Right renal pelvis (tissue), 4 donors: ENCODE data around the gene FANK1. TPM values are rescaled to one million over a fixed set of nuclear protein-coding genes. Genes with fewer than 3 reads are reported as not detected.

Experiments used
- DNase-seq, 4 donors: peaks; one replicate each; pipeline ENCODE4 v3.0.0-alpha.2; 2013; ENCODE audit warnings: low read depth in 4 of 4, low spot score in 3 of 4, missing footprints in 1 of 4
- polyA plus RNA-seq, 4 donors: library from polyadenylated mRNA; unstranded; fragments of 120-200 nt; gene quantifications; one replicate each; pipeline ENCODE4 v1.2.1, GENCODE V29; 2013; ENCODE audit not compliant: insufficient read length in 4 of 4

The FANK1 gene
- polyA plus RNA-seq, 4 donors = 7.1 to 10.1 (median 8.1) TPM

- no peak for DNase-seq
These were observed 88.0 kb downstream of the FANK1 start for GRCh38 chr10:125984346-125984745.

DNA sequence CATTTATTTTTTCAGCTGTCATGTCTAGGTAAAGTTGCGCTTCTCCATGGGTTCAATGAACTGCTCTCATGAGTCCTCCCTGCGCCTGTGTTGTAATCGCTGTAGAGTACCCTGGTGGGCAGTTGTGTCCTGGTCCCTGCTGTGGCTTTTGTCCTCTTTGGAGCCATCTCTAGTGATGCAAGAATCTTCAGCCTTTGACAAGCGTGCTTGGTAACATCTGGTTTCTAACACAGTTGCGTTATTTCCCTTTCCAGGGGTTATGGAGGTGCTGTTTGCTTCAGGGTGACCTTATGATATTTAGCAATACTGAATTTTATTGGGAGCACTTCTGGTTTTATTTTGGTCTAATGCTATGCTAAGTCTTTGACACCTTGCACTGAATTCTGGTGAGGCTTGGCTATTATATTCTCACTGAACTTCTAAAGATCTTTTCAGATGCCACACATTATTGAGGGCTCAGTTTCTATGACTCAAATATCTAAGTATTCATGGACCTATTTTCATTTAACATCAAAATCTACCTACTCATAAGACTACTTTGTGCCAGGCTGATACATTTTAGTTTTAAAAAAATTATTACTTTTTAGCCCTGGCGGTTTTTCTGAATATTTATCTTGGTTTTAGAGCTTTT lies 88.6 kb downstream of the FANK1 start:
- DNase-seq = no peak

DNA sequence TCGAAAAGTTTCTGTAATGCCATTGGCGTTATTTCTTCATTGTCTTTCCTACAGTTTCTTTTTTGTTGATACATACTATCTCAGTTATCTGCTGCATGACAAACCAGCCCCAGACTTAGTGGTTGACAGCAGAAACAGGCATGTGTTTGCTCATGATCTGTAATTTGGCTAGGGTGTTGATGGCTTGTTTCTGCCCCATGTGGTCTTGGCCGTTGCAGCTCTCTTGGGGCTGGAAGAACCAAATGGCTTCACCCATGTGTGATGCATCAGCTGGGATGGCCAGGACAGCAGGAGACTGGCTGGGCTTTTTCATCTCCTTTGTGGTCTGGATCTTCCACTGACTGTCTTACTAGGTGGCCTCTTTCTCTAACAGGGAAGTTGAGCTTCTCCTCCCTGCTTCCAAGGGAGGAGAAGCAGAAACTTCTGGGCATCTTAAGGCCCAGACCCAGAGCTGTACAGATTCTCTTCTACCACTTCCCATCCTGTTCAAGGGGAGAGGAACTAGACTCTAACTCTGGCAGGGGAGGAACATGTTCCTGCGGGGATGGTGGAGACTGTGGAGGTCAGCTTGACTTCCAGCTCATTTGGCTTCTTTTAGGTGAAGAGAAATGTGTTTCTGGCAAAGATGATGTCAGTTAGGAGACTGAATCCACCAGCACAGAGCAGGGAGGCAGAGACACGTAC lies 89.3 kb downstream of the FANK1 start:
- DNase-seq = no peak

GRCh38 chr10:125989791-125990190 lies 93.4 kb downstream of the FANK1 start:
- no peak for DNase-seq

DNA sequence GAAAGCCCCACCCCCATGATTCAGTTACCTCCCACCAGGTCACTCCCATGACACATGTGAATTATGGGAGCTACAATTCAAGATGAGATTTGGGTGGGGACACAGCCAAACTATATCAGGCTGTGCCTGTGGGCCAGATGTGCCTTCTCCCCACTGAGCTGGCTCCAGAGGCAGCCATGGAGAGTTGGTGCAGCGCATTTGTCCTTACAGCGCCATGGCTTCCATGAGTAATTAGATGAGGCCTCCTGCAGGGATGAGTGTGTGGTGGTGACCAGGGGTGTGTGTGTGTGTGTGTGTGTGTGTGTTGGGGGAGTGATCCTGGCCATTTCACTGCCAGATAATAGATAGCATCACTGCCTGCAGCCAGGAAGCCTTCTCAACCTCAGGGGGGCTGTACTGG lies 94.6 kb downstream of the FANK1 start:
- DNase-seq = no peak

DNA sequence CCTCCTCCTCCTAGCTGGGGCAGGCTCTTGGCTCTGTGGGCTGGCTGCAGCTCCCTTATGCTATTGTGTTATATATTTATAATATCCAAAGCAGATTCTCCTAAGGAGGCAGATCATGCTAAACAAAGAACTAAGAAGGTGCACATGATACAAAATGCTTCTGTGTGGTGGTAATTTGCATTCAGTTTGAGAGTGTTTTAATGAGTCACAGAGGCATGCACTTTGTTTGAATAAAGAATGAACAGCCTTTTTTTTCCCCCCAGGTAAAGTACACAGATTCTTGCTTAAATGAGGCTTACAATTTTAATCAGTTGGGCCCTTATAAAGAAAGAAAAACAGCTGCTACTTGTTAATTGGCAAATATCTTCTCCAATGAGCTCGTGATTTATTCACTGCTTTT lies 95.0 kb downstream of the FANK1 start:
- DNase-seq = no peak

GRCh38 chr10:125992254-125992653 lies 95.9 kb downstream of the FANK1 start:
- DNase-seq = no peak

- no peak for DNase-seq
These were observed 98.2 kb downstream of the FANK1 start for GRCh38 chr10:125994601-125995000.

GRCh38 chr10:125995726-125996304 lies 99.5 kb downstream of the FANK1 start:
- no peak for DNase-seq

DNA sequence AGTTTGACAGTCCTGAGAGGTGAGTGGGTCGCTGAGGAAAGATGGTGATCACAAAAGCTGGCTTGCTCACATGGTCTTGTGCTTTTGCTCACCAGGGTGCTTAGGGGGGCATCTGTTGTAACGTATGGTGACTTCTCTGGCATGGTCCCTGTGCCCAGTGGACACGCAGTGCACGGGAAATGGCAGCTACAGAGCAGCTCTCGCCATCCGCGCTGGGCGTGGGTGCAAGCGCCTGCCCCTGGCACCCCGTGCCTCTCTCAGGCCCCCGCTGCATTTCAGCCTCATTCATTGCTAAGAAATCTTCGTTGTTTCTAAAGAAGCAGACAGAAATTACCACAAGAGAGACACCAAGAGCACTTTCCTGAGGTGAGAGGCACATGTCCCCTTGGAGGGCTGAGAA lies 101.2 kb downstream of the FANK1 start:
- no peak for DNase-seq

- no peak for DNase-seq
These were observed 103.3 kb downstream of the FANK1 start for GRCh38 chr10:125999694-126000093.

GRCh38 chr10:126001576-126001975 lies 105.2 kb downstream of the FANK1 start:
- no peak for DNase-seq

DNA sequence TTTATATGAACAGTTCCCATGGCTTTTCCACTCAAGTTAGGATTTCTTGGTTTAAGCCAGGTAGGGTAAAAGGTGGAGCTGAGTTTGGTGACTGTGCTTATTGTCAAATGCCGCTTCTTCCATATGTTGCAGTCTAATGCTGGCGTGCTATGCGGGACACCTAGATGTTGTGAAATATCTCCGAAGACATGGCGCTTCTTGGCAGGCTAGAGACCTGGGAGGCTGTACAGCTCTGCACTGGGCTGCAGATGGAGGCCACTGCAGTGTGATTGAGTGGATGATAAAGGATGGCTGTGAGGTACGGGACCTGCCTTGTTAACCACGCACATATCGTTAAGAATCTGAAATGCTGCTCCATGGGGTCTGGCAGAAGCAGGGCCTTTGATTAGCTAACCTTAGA lies 108.4 kb downstream of the FANK1 start:
- no peak for DNase-seq

DNA sequence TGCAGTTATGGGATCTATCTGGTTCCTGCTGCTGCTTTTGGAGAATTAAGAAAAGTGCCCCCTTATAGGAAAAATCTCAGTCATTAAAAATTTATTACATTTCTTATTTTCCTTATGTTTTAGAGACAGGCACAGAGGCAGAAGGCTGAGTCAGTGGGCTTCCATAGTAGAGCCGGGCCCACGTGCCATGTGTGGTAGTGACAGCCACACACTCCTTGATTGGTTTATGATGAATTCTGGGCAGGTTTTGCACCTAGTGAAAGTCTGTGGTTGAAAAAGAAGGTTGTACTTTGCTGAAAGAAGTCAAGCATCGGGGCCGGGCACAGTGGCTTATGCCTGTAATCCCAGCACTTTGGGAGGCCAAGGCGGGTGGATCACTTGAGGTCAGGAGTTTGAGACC lies 109.9 kb downstream of the FANK1 start:
- no peak for DNase-seq

DNA sequence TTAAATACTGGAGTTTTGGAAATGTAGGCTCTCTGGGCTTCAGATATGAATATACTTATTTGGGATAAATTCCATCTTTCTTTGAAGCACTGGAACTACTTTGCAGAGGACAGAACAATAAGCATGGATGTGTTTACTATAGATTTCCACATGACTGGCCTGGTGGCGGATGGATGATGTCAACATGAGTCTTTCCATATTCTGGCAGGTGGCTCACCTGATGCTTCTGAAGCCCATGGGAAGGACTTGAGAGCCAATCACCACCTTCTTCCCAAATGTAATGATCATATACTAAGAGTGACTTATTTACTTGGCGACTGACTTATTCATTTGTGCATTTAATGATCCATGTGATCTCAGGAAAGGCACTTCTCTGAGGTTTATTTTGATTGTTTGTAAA lies 110.5 kb downstream of the FANK1 start:
- no peak for DNase-seq

DNA sequence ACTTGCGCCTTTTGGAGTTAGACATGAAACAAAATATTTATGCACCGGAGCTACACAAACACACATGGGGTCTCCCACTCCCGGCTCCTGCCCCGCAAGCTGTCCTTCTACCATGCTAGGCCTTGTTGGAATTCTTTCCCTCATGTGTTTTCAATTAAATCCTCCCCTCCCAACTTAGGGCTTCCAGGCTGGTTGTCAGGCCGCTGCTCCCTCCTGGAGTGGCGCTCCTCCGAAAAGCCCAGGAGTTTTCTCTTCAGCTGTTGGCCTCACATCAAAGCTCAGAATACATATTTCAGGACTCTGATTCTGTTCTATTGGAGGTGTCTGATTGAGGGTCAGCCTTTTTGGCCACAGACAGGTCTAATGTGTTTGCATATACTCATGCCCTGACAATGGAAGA lies 113.3 kb downstream of the FANK1 start:
- DNase-seq = no peak

- DNase-seq = no peak
These were observed 115.6 kb downstream of the FANK1 start for GRCh38 chr10:126011995-126012394.

- no peak for DNase-seq
These were observed 116.1 kb downstream of the FANK1 start for GRCh38 chr10:126012485-126012884.

DNA sequence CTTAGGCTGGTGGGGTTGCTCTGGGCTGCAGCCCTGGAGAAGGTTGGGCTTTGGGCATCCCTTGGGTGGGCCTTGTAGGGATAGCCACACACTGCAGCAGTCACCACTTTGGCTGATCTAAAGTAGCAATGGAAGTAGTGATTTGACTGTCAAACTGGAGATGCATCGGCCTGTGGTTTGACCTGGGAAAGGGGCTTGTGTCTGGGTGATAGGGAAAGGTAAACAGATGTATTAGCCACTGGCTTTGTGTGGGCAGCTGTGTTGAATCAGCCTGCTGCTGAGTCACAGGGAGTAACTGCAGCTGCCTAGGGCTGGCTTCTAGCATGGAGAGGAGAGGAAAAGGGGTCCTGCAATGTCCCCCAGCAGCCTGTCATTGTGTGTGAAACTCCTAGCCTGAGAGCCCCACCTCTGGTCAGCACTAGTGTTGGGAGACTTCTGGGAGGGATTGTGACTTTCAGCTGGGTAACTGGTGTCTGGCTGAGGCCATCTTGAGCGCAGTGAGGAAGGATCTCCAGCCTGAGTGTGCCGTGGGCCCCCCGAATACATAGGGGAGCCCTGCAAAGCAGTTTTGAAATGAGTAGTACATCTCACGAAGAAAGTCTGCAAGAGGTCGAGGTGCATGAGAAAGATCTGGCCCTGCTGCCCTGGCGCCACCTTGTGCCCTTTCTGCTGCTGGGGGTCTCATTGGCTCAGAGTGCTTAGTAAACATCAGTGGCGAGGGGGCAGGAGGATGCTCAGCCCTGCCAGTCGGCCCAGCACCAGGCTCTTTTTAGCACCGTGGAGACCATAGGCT lies 117.3 kb downstream of the FANK1 start:
- DNase-seq = no peak

- no peak for DNase-seq
These were observed 117.9 kb downstream of the FANK1 start for GRCh38 chr10:126014309-126014708.

DNA sequence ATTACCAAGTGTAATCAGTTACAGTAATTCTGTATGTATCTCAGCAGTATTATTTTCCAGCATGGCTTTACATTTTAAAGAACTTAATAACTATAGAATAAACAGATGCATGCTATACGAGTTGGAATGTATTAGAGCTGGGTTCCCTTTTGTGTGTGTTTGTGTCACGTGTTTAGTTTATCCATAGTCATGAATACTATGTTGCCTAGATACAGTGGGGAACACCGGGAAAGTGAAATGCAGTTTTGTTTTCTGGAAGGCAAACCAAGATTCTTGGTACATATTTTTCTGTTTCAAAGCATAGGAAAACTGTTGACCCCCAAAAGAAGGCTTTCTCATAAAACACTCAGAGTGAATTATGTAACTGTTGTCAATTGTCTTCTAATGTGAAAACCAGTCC lies 119.0 kb downstream of the FANK1 start:
- no peak for DNase-seq
